HG03060 (cell line): ENCODE data around the gene FCN2.

Experiments
- ATAC-seq: cut with Tn5 transposase; IDR thresholded peaks from one replicate; pipeline ENCODE4 v1.9.1; 2021; ENCODE audit warnings: low read depth, moderate number of reproducible peaks; ENCODE audit not compliant: unreplicated experiment

Gene FCN2

DNA sequence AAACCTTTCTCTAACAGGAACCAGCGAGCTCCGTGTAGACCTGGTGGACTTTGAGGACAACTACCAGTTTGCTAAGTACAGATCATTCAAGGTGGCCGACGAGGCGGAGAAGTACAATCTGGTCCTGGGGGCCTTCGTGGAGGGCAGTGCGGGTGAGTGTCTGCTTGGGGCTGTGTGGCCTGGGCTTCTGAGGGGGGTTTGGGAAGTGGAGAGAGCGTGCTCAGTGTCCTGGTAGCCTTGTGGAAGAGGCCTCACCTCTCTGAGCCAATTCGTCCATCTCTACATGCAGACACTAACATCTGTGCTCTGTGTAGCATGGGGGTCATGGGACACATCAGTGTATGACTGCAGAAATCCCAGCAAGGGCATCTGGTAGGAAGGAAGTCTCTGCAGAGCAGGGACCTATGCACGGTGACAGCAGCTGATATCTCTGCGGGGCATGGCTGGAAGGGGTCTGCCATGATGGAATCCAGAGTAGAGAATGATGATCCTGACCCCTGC is 5.9 kb downstream of the FCN2 start:
- ATAC-seq: no peak

DNA sequence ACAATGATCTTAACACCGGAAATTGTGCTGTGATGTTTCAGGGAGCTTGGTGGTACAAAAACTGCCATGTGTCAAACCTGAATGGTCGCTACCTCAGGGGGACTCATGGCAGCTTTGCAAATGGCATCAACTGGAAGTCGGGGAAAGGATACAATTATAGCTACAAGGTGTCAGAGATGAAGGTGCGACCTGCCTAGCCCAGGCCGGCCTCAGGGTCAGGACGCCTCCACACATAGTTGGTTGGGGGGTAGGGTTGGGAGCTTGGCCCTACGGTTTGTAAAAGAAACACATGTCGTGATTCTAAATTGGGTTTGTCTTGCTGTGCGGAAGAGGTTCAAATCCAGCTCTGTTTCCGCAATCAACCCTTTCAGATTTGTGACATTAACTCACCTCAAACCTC is 6.6 kb downstream of the FCN2 start:
- ATAC-seq: no peak

DNA sequence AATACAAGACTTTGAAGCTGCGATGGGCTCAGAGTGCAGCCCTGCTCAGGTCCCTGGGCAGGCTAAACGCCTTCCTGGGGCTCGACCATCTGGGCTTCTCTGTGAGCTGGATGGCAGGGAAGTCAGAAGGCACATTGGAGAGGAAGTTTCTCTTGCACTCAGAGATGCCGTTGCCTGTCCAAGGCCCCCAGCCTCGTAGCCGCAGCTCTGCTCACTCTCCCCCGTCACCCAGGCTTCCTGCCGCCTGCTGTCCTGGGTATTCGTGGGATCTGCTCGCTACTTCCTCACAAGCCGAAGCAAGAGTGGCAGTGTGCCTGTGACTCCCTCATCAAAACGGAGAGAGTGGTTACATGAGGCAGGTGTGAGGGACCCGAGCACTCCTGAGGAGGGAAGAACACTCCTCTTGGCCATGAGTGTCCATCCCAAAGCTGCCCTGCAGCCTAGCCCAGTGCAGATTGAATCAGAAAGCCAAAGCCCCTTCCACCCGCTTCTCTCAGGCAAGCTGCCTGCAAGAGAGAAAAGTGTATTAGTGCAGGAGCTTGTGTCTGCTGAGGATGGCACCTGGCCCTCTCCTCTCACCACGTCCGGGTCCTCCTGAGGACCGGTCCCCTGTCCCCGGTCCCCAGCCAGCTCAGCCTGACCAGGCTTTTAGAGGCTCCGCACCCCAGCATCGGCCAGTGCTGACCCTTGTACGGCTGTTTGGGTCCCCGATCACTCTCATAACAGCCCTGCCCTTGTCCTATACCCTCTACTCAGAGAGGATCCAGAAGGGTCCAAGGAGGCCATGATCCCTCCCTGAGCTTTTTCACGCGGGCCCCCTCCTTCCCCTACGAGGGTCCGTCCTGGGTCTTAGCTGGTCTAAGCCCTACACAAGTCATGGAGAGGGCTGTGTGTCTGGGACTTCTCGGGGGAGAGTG is 7.3 kb downstream of the FCN2 start:
- ATAC-seq: no peak

DNA sequence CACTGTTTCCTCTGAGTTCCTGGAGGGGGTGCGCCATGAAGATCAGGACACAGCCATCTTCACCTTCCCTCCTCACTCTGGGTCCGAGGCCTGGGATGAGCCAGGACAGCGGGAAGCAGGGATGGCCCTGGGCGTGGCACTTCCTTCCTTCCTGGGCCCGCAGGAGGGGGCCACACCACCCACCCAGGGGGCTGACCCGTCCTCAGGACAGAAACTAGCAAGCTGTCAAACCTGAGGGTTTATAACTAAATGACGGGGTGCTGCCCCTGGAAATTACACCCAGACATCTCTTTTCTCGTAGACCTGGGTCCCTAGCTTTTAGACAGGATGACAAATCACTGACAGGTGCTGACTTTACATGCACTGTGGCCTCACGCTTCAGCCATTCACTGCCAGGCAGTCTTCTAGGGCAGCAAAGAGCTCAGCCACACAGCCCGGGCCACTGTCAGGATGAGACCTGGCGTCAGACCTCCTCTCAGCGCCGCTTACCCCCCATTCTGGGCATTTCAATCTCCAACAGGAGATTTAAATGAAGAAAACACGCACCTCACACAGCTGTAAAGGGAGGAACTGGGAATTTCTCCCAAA is 8.1 kb downstream of the FCN2 start:
- no peak for ATAC-seq

DNA sequence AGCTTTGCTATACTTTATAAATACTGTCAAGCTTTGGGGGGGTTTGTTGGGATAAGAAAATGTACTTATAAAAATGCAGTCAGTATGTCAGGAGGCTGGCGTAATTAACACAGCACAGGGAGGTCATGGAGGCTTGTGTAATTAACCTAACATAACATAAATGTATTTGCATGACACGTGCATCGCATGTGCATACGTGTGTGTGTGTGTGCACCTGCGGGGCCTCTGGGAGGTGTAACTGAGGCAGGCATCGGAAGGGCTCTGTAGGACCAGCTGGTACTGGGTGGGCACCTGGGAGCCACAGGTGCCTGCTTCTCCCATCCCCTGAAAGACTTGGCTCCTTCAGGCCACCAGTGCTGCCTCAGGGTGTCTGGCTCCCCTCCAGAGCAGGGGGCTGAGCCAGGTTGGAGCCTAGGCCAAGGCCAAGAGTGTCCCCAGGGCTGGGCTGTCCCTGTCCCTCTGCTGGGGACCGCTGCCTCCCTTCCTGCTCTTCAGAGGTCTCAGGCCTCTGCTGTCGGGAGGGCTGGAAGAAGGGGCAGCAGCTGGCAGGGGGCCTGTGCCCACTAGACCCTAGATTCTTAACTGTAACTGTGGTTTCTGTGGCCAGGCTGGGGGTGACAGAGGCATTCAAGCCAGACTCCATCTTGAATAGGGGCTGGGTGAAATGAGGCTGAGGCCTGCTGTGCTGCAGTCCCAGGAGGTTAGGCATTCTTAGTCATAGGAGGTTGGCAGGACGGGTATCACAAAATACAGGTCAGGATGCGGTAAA is 9.0 kb downstream of the FCN2 start:
- ATAC-seq: no peak

- no peak for ATAC-seq
Observed at GRCh38 chr9:134890155-134890495, 9.5 kb downstream of the FCN2 start.

- no peak for ATAC-seq
Observed at GRCh38 chr9:134891053-134891452, 10.4 kb downstream of the FCN2 start.

GRCh38 chr9:134891713-134892112 is 11.1 kb downstream of the FCN2 start:
- no peak for ATAC-seq

GRCh38 chr9:134892221-134892620 is 11.6 kb downstream of the FCN2 start:
- ATAC-seq: no peak

DNA sequence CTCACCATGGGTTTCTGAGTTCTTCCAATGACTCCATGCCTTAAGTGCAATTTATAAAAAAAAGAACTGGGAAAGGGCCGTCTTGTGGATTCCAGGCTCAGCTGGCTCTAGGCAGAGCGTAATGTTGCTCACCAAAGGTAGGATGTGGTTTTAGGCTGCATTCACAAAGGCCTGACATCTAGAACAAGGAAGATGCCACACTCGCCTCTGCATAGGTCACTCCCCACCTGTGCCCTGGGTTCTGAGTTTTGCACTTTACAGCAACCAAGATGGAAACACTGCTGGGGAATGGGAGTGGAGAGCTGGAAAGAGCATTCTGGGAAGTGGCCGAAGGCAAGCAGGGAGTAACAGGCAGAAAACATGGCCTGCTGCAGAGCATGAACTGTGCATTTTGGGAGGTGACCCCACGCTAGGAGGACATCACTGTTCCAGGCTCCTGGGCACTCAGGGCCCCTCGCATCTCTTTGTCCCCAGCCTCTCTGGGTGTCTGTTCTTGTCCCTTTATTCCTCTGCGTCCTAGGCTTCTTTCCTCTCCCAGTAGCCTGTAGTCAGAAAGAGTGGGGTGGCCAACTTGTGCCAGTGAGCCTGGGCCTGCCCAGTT is 12.3 kb downstream of the FCN2 start:
- ATAC-seq: no peak

- ATAC-seq: no peak
Observed at GRCh38 chr9:134894136-134894860, 13.7 kb downstream of the FCN2 start.

DNA sequence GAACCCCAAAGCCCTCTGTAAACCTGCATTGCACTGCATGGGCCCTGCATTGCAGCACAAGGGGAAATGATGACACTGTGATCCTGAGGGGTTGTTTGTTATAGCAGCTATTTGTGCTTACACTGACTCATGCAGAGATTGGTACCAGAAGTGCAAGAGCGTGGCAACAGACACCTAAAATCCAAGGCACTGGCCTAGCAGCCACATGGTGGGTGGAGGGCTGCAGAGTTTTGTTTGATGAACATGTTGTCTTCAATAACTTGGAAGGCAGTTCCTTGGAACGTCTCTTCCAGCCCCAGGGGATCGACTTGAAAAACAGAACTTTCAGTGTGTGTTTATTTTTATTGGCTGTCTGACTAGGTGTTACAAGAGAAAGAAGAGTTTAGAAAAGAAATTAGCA is 14.5 kb downstream of the FCN2 start:
- no peak for ATAC-seq

GRCh38 chr9:134895567-134895907 is 14.9 kb downstream of the FCN2 start:
- no peak for ATAC-seq

DNA sequence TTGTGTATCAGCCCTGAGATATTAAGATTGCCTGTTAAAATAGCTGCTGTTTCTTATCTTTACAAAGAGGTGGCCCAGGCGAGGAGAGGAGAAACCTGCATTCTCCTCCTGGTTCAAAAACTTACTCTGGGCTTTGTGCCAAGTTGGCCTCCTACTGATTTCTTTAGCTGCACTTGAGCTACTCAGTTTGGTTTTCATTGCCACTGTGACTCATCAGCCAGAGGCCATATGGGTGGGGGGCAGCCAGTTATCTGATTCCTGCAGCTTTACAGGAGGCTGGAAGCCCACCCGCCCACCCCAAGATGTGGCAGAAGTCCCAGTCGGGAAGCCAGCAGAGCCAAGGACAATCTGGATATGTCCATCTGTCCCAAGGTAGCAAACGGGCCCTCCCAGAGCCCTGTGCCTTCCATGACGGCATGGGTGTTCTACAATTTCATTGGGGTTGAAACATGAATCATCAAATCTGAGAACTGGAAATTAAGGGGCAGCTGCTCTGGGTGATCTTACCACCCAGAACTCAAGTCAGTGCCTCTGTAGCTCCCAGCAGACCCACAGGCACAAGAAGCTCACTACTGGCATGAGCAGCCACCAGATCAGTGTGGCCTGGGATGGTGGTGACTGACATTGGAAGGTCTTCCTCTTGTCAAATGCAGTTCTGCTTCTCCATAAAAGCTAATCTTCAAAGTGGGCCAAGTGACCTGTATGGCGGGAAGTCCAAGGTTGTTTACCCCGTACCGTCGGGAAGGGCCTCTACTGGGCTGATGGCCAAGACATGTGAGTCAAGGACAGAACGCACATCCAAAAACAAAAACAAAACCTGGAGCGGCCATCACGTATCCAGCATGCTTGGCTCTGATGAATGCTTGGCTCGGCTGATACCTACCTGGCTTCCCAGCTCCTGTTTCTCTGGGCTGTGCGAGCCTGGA is 15.6 kb downstream of the FCN2 start:
- ATAC-seq: no peak

DNA sequence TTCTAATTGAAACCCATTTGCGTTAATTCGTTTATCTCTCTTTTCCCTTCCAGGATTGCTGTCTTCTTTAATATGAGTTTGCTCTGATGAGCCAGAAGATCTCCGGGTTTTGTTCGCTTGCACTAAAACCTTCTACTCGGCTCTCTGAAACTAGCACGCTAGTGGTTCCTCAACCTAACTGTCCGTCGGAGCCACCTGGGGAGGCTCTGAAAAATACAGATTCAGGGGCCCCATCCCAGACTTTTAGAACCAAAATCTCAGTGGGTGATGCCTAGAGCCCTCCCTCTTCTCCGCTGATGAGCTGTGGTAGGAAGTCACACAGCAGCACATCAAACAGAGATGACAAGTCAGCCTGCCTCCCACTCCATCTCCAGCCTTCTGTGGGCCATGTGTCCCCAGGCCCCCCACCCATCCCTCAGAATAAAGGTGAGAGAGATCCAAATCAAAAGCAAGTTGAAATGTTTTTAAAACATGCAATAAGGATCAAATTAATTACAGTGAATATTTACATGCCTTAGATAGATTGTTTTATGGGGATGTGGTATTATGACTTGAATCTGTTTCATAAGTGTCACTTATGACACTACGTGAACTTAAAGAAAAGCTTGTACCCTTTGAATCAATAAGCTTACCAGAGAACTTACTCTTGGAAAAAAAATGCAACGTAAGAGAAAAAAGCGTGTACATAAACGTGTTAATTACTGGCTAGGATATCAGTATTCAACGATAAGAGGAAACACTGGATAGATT is 16.4 kb downstream of the FCN2 start:
- no peak for ATAC-seq

- no peak for ATAC-seq
Observed at GRCh38 chr9:134897584-134898170, 17.1 kb downstream of the FCN2 start.

GRCh38 chr9:134898319-134898718 is 17.7 kb downstream of the FCN2 start:
- no peak for ATAC-seq

DNA sequence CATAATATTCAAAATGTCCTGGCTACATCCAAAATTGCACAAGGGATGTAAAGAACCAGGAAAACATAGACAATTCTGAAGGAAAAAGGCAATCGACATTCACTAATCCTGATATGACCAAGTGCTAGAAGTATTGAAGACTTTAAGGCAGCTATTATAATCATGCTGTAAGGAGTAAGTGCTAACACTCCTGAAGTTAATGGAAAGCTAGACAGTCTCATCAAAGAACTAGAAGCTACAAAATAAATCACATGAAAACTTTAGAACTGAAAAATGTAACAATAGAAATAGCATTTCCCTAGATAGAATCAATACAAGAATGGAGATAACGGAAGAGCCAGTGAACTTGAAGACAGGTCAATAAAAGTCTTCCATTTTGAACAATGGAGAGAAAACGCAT is 18.6 kb downstream of the FCN2 start:
- no peak for ATAC-seq
